NB4 (cell line): ENCODE data around the gene LZIC.

Experiments
- MAX ChIP-seq: IDR thresholded peaks from 2 replicates; pipeline ENCODE4 v1.6.1; 2011; ENCODE audit warnings: low read depth, low read length
- POLR2A ChIP-seq: IDR thresholded peaks from 2 replicates; pipeline ENCODE4 v1.6.1; 2011; ENCODE audit warnings: mild to moderate bottlenecking; ENCODE audit not compliant: insufficient read length; ENCODE audit errors: extremely low read depth
- TF ChIP-seq, protein P1 (sequence below): IDR thresholded peaks from one replicate; pipeline ENCODE4 v1.5.1; 2012; ENCODE audit warnings: low read depth, low read length

- TF ChIP-seq MAX = no peak
- TF ChIP-seq, protein P1, sequence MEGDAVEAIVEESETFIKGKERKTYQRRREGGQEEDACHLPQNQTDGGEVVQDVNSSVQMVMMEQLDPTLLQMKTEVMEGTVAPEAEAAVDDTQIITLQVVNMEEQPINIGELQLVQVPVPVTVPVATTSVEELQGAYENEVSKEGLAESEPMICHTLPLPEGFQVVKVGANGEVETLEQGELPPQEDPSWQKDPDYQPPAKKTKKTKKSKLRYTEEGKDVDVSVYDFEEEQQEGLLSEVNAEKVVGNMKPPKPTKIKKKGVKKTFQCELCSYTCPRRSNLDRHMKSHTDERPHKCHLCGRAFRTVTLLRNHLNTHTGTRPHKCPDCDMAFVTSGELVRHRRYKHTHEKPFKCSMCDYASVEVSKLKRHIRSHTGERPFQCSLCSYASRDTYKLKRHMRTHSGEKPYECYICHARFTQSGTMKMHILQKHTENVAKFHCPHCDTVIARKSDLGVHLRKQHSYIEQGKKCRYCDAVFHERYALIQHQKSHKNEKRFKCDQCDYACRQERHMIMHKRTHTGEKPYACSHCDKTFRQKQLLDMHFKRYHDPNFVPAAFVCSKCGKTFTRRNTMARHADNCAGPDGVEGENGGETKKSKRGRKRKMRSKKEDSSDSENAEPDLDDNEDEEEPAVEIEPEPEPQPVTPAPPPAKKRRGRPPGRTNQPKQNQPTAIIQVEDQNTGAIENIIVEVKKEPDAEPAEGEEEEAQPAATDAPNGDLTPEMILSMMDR = no peak
- no peak for TF ChIP-seq POLR2A
These were observed 60.3 kb downstream of the LZIC start for GRCh38 chr1:9882945-9883303.
